GM12801 (cell line): ENCODE data around the gene OR5T1.

ENCODE experiments used
- TF ChIP-seq, protein P1 (sequence below): IDR thresholded peaks from one replicate; pipeline ENCODE4 v1.5.1; 2011; ENCODE audit warnings: control low read depth; ENCODE audit not compliant: insufficient read length; ENCODE audit errors: extremely low read depth

The OR5T1 gene

GRCh38 chr11:56273854-56274253, at the start of gene OR5T1:
Gene OR5T1 (plus strand): TSS chr11:56274154. CDS start chr11:56275639, 1,485 bp downstream.
- TF ChIP-seq, protein P1, sequence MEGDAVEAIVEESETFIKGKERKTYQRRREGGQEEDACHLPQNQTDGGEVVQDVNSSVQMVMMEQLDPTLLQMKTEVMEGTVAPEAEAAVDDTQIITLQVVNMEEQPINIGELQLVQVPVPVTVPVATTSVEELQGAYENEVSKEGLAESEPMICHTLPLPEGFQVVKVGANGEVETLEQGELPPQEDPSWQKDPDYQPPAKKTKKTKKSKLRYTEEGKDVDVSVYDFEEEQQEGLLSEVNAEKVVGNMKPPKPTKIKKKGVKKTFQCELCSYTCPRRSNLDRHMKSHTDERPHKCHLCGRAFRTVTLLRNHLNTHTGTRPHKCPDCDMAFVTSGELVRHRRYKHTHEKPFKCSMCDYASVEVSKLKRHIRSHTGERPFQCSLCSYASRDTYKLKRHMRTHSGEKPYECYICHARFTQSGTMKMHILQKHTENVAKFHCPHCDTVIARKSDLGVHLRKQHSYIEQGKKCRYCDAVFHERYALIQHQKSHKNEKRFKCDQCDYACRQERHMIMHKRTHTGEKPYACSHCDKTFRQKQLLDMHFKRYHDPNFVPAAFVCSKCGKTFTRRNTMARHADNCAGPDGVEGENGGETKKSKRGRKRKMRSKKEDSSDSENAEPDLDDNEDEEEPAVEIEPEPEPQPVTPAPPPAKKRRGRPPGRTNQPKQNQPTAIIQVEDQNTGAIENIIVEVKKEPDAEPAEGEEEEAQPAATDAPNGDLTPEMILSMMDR = no peak

DNA sequence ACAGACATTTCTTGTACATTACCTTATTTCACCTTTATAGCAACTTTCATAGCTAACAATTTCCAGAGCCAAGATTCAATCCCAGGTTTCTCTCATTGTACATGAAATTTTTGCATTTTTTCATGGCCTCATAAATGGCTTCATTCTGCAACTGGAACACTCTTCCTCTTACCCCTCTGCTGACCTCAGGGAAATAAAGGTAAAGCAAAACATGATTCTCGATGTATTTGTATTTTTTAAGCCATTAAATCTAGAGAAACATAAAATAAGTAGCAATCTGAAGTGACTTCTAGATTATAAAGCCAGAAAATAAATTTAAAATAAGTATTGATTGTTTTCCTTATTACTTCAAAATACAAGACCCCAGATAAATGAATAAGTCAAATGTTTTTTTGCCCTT, 39.8 kb upstream of the OR5T1 start, which contains the start of gene OR5T2:
Gene OR5T2, minus strand, starts transcription at position 101 of the 400 bp plus-strand sequence. CDS start 1,193 bp downstream, outside the sequence.
- TF ChIP-seq, protein P1 = no peak

GRCh38 chr11:56251954-56252353, 22.0 kb upstream of the OR5T1 start, which contains the start of gene OR5T3:
Gene OR5T3 (plus strand): TSS chr11:56252254. CDS start chr11:56252254, 0 bp downstream.
- TF ChIP-seq, protein P1 = no peak

DNA sequence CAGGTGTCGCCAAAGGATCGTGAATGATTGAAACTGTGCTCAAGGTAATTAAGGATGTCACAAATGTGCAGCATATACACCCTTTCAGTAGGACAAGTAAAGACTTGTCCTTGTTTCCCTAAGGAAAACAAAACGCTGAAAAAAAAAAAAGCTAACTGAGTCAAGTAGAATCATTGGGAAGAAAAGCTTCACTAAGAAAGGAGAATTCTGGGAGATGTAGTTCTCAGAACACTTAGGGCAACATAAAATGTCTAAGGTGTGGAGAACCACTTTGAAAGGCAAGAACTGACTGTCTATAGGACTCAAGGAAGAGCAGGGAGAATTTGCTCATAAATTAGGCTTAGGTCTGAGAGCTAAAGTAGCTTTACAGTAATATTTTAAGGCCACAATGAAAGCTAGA, 2.9 kb upstream of the OR5T1 start:
- TF ChIP-seq, protein P1 = no peak

DNA sequence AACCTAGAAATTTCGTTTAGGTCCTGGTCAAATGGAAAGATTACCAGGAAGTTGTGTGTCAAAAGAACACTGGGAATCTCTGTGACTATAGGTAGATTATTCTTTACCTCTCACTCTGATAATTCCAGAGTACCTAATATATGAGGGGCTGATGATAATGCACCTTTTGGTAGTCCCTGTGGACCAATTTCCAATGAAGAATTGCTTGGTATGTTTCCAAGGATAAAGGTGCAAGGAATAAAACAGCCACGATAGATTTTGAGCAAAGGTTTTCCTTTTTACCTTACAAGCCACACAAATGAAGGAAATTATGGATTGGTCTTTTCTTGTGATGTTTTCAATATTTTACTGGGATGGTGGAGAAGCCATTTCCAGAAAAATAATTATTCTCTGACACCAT, 18.2 kb downstream of the OR5T1 start, which contains the start of gene OR8H1:
Gene OR8H1, minus strand, starts transcription at position 101 of the 400 bp plus-strand sequence. CDS start 1,192 bp downstream, outside the sequence.
- TF ChIP-seq, protein P1 = no peak

- TF ChIP-seq, protein P1 = no peak
Measured at GRCh38 chr11:56296898-56297297, 22.9 kb downstream of the OR5T1 start.

- TF ChIP-seq, protein P1 = no peak
Measured at GRCh38 chr11:56307836-56308235, 33.9 kb downstream of the OR5T1 start.
